Measurements from ENCODE around the gene ACOX1. TPM values are rescaled to one million over a fixed set of nuclear protein-coding genes. Genes with fewer than 3 reads are reported as not detected.

ACOX1 gene
- total RNA-seq, 1 experiment from 2014 or later: 50.2 TPM

GRCh38 chr17:75901727-75902126, 77.2 kb downstream of the ACOX1 start (continued):
- no peak for TF ChIP-seq EZH2phosphoT487 (IDR thresholded peaks at IDR 0.05; ENCODE audit: borderline replicate concordance)
- no peak for TF ChIP-seq POLR2A (IDR thresholded peaks at IDR 0.05; ENCODE audit: borderline replicate concordance, extremely low read depth, insufficient read depth, insufficient read length)
- no peak for TF ChIP-seq EGR1 (IDR thresholded peaks at IDR 0.05; ENCODE audit: low read depth)
- TF ChIP-seq MAX (IDR thresholded peaks at IDR 0.05): no peak

GRCh38 chr17:75900691-75901533, 78.1 kb downstream of the ACOX1 start:
- POLR2A ChIA-PET: no interaction called here
- CTCF ChIA-PET: no interaction called here
- Histone ChIP-seq H3K9ac (ENCODE audit: low read length) (no peak overlapping the region), H3K9me2 (ENCODE audit: insufficient read depth) (no peaks in the 10 kb centered on the region), H3K79me2 (ENCODE audit: insufficient read depth, low read length) (peaks cover 33% of the 10 kb centered on the region), H3K9me3 (ENCODE audit: control insufficient read depth in 1 of 2, insufficient read depth in 1 of 2, low read depth in 1 of 2, low read length in 2 of 2) (no peaks in the 10 kb centered on the region), H3K4me2 (ENCODE audit: low read length) (no peak overlapping the region), H3K36me3 (ENCODE audit: control insufficient read depth in 1 of 2, insufficient read depth in 2 of 2, low read length in 2 of 2) (peaks cover 24 to 40% of the 10 kb centered on the region in 2 experiments), H2AFZ (ENCODE audit: low read depth, low read length, poor library complexity, severe bottlenecking) (no peak overlapping the region), H3K27me3 (ENCODE audit: insufficient read depth, low read length) (no peaks in the 10 kb centered on the region), H3K4me3 (replicated peaks in 1 of 2; ENCODE audit: low read depth in 1 of 2, low read length in 2 of 2) (no peak overlapping the region), H4K20me1 (ENCODE audit: insufficient read depth) (no peaks in the 10 kb centered on the region), H3K4me1 (ENCODE audit: control insufficient read depth in 1 of 2, insufficient read depth in 2 of 2, low read length in 2 of 2) (peaks cover 18 to 28% of the 10 kb centered on the region in 2 experiments), H3K27ac (ENCODE audit: low read depth, low read length) (no peak overlapping the region; the same call in 1 of the 2 replicates)
- DNase-seq (ENCODE audit: low read depth, low spot score) (no peak), ATAC-seq (no peak)
- TF ChIP-seq REST (IDR thresholded peaks at IDR 0.05; ENCODE audit: low read depth) (no peak), SRF (IDR thresholded peaks at IDR 0.05; ENCODE audit: low read depth) (no peak), CEBPB (IDR thresholded peaks at IDR 0.05; ENCODE audit: low read depth) (no peak), POLR2A (IDR thresholded peaks at IDR 0.05; ENCODE audit: borderline replicate concordance, extremely low read depth, insufficient read depth, insufficient read length) (no peak), ZFX (IDR thresholded peaks at IDR 0.05) (no peak), EGR1 (IDR thresholded peaks at IDR 0.05; ENCODE audit: low read depth) (no peak), ZBTB33 (IDR thresholded peaks at IDR 0.05; ENCODE audit: extremely low read depth, insufficient replicate concordance, low read length) (no peak), ELF1 (IDR thresholded peaks at IDR 0.05; ENCODE audit: borderline replicate concordance, low read depth) (no peak), TCF7L2 (IDR thresholded peaks at IDR 0.05; ENCODE audit: borderline replicate concordance, extremely low read depth, insufficient read depth, insufficient read length) (no peak), MAX (IDR thresholded peaks at IDR 0.05) (no peak), ATF3 (IDR thresholded peaks at IDR 0.05) (no peak), FOSL1 (IDR thresholded peaks at IDR 0.05; ENCODE audit: low read depth) (no peak)
- RAD21 ChIA-PET (ENCODE audit: low non-redundant PET in 1 of 2, low total read pairs in 2 of 2, uncharacterized antibody in 2 of 2, unreplicated experiment in 2 of 2): no interaction called here
- BruUV-seq (replicated peaks): no TSS peak
- intact Hi-C loops (cut with micrococcal nuclease): loop anchor here (10.0 kb wide), 1 partner anchor 204 kb away; the partner anchor contains the start of gene EXOC7

All from HCT116 (cell line).